Stimulated activated CD8-positive, alpha-beta memory T cell treated with anti-CD3 and anti-CD28 coated beads, Interleukin-4, amount 100 ng/mL, for 4 hours (primary cell): ENCODE results near the gene MAP1LC3B.
"Not testable (repeated sequence)": the region's sequence is repeated elsewhere in the genome, so short reads cannot be mapped to it uniquely, and the experiment has no call there.

ENCODE experiments used
- DNase-seq, 2 donors: peaks; one replicate each; pipeline ENCODE4 v3.0.0-alpha.2; 2020; ENCODE audit warnings: low read depth in 2 of 2, low spot score in 1 of 2

The MAP1LC3B gene

DNA sequence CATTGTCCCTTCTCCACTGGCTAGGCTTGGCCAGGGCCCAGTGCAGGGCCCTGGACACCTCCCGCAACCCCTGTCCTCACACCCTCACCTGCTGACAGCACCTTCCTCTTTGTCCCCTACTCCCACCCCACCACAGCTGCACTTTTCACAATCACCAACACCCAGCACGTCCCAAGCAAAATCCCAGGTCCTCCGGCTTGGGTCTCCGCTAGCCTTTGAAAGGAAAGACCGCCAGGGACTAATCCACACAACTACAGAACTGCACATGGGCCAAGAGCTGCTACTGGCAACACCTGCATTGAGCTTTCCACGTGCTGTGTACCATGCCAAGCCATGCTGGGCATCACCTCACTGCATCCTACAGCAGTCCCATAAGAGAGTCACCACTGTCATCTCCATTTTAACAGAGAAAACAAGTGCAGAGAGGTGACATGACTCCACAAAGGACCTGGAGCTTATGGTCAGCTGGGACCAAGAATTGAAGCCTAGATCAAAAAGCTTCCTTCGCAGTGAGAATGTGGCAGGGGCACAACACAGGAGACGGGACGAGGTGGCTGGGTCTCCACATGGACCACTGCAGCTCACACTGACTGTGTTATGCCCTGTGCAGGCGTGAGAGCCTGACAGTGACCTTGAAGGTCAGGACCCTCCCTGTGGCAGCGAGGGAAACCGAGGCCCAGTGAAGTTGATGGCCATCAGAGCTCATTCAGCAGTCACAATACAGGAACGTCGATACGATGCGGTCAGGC is 31.1 kb upstream of the MAP1LC3B start:
- no peak for DNase-seq

DNA sequence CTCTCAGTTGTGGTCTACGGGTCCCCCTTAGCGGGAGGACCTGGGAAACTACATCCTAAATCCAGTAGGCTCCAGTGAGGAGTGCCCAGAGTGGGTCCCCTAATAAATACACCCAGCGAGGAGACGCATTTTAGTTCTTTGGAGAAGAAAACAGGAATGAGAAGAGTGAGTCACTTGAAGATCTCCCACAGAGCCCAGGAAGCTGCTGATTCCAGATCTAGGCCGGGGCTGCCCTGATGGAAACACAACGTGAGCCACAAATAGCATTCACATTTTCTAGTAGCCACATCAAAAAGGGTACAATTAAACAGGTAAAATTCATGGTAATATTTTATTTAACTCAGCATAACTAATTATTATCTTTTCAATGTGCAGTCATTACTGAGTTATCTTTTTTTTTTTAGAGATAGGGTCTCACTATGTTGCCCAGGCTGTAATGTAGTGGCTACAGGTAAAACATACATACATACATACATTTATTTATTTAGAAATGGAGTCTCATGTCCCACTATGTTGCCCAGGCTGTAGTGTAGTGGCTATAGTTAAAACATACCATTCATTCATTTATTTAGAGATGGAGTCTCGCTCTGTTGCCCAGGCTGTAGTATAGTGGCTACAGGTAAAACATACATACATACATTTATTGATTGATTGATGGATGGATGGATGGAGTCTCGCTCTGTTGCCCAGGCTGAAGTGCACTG is 30.1 kb upstream of the MAP1LC3B start:
- DNase-seq: no peak

DNA sequence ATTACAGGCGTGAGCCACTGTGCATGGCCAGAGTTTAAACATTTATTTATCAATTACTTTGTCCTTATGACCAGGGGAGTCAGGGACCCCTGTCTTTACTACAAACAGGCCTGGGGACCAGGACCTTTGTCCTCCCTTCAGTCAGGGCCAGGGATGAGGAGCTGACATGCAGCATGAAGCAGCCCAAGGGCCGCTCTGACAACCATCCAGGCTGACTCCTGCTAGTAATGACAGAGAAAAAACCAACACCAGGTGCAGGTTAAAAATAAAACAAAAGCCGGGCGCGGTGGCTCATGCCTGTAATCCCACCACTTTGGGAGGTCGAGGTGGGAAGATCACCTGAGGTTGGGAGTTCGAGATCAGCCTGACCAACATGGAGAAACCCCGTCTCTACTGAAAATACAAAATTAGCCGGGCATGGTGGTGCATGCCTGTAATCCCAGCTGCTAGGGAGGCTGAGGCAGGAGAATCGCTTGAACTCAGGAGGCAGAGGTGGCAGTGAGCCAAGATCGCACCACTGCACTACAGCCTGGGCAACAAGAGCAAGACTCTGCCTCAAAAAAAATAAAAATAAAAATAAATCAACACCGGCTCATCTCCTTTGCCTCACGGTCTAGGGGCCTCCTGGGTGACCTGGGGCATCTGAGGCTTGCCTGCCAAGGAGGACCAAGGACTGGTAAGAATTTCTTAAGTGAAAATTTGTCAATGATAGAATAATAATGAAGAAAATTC is 29.1 kb upstream of the MAP1LC3B start:
- not testable (repeated sequence) for DNase-seq

DNA sequence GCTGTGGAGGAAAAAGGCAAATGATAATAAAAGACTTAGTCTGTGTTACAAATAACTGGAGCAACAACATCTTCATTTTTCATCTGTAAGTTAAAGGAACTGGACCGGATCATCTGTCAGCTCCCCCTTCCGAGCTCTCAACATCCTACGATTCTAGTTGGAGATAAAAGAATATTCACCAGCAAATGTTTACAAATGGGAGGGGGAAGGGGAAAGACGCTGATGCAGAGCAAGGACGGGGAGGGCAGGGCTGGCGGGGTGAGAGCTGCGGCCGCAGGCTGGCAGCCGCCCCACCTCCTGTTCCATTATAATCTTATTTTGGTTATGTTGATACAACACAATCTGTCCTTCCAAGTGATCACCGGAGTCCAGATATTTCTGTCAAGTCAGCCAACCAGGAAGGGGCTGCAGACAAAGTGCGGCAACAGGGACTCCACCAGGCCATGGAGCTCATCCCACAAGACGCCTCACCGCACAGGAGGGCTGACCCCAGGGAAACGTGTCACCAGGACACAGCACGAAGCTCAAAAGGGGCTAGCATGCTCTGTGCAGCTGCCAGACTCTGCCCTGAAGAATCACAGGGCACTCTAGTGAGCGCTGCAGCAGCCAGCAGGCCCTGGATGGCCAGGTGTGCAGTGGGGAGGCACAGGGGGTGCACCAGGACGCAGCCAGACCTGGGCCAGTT is 28.2 kb upstream of the MAP1LC3B start:
- DNase-seq: no peak

DNA sequence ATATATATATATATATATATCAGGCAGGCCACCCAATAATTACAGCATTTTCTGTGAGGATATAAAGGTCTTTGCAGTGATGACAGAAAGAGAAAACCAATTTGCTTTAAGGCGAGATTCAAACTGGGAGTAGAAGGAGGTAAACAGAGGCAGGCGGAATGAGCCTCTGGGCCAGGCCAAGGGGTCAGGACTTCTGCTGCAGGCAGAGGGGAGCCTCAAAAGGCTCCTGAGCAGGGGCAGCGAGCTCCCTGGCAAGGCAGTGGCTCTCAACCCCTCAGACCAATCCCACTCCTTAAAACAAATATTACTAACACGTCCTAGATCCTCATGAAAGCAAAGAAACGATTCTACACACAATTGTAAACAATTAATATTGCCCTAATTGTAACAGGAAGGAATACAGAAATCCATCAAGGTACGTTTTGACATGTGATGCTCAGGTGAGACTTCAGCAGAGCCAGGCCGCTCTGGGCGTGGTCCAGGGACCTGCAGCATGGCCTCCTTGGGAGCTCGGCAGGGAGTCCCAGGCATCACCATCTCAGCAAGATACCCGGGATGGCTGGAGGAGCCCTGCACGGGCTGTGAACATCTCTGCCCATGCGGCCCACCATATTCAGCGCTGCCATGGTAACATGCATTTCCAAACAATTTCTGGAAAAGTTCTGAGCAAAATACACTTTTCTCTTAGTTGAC is 27.0 kb upstream of the MAP1LC3B start:
- no peak for DNase-seq

DNA sequence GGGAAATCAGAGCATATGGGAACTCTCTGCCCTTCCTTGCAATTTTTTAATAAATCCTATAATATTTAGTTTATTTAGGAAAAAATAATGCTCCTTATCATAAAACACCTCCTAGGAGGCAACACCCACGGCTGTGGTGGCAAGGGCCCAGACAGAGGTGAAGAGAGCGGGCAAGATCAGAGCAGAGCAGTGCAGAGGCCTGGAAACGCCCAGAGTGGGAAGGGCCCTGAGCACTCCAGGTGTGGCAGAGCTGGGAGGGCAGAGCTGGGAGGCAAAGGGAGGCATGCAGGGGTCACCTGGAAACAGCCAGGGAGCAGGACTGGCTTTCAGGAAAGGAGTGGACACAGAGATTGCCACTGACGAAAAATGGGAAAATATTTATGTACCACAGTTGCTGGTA is 25.8 kb upstream of the MAP1LC3B start:
- DNase-seq: no peak

DNA sequence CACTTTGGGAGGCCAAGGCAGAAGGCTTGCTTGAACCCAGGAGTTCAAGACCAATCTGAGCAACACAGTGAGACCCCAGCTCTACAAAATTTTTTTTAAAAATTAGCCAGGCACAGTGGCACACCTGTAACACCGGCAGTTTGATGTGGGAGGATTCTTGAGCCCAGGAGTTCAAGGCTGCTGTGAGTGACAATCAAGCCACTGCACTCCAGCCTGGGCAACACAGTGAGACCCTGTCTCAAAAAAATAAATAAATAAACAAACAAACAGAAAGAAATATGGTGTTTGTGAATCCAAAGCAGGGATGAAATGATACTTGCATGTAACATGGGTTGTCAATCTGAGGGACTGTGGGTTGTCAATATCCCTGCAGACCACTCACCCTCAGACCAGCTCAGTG is 25.2 kb upstream of the MAP1LC3B start:
- DNase-seq: no peak

DNA sequence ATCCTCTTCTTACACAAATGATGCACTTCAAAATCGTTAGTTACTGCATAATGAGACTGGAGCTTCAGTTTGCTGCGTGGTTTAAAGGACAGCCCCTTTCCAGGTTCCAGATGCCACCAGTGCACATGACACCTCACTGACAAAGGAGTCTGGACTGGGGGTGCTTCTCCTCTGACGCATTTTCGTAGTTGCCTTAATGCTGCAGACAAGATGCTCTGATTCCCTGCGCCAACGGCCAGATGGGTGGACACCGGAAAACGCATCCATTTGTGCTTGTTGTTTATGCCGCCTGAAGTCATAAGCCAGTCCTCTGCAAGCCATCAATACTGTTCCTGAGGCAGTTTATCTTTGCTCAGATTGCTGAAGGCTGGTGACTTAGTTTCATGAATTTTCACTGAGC is 24.6 kb upstream of the MAP1LC3B start:
- no peak for DNase-seq

DNA sequence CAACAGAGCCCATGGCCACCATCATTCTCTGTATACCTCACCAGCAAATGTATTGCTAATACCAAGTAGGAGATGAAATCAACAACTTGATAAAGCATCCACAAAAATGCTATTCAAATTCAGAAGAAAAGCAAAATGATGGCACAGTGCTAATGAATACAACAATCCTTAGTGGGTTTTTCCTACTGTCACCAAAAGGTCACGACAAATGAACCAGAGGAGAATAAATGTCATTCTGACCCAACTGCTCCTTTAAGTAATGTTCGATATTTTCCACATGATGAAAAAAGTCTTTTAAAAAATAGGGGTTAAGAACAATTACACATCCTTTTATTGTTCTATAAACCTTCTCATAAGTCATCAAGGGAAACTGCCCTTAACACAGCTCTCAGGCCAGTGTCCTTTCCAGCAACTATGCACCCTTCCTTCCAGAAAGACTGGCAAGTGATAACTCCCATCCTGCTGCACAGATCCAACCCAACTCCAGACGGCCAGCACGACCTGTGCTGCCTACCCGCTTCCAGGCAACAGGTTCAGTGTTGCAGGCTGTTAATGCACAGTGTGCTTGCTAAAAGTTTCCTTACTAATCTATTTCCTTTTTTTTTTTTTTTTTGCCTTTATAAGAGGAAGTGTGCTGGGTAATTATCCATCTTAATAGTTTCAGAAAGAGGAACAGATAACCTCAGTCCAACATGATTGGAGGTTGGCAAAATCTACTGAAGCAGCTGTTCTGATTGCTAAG is 23.9 kb upstream of the MAP1LC3B start:
- DNase-seq: no peak

DNA sequence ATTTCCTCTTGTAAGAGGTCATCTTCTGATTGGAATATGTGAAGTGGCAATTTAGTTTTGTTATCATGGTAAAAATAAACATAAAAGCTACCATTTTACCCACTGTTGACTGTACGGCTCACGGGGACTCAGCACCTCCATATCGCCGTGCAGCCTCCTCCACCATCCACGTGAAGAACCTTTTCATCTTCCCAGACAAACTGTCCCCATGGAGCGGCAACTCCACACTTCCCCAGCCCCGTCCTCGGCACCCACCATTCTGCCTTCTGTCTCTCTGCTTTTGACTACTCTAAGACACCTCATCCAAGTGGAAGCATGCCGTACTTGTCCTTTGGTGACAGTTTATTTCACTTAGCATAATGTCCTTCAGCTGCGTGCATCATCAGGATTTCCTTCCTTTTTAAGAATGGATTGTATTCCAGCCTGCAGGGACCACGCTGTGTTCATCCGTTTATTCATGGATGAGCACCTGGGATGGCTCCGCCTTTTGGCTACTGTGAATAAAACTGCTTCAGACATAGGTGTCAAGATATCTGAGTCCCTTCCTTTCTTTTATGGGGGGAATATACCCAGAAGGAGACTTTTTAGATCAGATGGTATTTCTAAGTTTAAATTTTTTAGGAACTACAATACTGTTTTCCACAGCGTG is 22.9 kb upstream of the MAP1LC3B start:
- no peak for DNase-seq

DNA sequence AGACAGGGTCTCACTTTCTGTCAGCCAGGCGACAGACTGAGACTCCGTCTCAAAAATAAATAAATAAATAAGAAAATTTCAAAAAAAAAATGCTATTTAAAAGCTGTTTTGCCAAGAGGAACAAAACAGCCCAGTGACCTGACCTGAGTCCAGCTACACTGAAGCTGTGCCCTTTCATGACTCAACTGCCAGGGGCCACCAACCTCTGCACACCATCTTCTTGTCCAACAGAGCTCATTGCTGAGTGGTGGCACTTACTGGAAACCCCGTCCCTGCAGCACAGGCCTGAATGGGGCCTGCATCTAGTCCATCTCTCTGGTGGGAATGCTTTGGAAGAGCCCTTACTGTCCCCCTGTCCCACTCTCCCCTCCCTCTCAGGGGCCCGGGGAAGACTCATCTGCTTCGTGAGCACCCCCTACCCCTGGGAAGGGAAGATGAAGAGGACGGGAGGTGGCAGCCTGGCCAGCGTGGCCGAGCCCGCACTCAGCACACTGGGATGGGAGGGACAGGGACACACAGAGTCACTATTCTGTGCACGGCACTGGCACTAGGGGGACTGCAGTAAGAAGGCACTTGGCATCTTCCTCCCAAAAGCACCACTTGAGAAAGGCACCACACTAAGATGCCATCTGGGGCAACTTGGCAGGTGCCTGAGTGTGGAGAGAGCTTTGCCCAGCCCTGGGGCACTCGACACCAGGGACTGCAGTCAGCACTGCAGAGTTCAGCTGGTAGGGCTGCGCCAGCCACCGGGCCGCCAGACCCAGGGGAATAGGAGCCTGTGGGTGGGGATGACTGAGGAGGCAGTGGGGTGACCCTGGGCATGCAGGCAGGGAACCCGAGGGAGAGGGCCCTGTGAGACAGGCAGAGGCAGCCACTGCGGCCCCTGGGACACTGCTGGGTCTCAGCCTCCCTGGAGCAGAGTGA is 22.1 kb upstream of the MAP1LC3B start:
- DNase-seq: no peak

DNA sequence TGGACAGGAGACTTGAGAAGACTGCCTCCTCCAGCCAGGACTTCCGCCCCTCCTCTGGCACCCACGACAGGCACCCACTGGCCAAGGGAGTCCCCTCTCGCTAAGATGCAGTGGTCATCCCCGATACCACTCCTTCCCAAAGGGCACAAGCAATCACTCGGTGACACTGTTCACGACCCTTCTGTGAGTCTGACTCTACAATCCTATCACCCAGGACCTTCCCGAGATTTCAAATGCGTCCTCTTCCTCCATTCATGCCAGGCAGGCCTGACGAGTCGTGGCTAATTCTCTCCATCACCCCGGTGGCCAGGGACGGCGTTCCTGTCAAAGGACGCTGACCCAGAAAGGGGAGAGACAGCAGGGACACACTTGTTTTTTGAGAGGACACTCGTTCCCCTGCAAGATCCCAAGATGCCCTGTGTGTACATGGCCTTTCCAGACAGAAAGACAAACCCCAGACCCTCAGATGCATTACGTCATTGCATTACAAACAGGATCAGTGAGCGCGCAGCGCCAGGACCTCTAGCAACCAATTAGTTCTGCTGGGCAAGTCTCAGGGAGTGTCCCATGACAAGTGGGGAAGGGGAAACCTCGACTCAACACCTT is 20.8 kb upstream of the MAP1LC3B start:
- no peak for DNase-seq

DNA sequence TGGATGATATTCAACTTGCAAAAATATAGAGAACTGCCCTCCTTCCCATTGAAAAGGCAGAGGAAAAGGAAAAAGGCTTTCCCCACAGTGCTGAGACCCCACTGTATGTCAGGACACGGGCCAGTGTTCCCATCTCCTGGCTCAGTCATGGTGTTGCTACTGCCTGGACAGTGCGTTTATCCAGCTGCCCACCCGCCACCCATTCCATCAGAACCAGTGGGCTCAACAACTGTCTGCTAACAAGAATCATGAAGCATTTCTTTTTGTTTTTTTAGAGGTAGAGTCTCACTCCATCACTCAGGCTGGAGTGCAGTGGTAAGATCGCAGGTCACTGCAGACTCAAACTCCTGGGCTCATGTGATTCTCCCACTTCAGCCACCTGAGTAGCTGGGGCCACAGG is 19.8 kb upstream of the MAP1LC3B start:
- DNase-seq: no peak

DNA sequence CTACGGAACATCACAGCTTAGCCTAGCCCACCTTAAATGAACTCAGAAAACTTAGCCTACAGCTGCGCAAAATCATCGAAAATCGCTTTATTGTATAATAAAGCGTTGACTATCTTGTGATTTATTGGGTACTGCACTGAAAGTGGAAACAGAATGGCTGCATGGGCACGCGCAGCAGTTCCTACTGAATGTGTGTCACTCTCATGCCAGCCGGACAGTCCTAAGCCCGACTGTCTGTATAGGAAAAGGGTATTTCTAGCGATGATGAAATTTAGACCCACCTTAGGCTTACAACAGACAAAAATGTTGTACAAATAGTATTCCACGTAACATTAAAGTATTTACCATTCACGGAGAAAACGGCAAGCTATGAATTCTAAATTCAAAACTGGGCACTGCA is 17.8 kb upstream of the MAP1LC3B start:
- DNase-seq: no peak

DNA sequence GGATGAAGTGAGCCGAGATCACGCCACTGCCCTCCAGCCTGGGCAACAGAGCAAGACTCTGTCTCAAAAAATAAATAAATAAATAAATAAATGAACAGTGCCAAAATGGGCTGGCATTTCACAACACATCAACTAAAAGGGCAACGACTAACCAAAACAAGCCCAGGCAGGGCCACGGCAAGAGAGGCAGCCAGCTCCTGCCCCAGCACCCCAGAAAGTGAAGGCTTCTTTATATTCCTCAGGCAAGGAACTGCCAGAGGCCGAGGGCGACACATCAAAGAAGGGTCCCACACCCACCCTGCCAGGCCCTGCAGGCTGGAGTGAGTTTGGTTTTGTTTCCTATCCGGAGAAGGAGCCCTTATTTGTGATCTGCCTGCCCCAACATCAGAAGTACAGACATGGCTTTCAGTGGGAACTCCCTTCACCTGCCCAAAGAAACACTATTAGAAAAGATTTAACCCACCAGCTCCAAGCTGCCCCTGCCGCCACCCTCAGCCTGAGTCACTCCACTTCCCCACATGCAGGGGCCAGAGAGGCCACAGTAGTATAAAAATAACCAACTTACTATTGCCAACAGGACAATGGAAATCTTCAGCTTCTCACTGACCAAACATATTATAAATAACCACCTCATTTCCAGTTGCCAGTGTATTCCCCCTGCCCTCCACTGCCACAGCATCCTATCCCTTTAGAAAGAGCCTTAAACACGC is 16.6 kb upstream of the MAP1LC3B start:
- no peak for DNase-seq

DNA sequence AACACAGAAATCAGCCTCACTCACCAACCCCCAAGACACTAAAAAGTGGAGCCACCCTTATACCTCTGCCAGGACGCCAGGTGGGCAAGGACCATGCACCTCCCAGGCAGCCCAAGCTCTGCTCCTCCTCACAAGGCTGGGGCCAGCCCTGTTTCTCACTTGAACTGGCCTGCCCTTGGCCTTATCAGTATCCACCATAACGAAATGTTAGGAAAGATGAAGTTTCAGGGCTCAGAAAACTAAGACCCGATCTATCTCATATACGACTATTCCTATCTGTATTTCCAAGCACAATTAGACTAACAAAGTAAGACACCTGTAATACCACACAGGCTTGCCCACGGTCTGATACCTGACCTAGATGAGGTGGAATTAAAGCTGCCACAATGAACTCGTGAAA is 15.5 kb upstream of the MAP1LC3B start:
- no peak for DNase-seq

DNA sequence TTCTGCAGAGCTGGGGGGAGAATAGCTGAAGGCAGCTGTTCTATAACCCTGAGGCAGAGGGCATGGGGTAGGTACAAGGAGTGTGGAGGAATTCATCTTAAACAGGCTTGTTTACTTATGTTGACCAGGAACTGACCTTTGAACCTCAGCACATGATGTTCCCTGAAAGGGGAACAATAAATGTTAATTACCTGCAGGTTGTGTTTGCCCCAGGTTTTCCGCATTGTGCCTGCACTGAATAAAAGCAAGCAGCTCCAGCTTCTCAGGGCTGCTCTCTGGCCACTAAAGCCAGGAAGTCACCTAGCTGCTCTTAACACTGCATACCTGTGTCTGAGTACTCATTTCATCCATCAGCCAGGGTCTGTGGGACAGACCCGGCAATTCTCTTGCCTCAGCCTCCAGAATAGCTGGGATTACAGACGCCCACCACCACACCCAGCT is 12.8 kb upstream of the MAP1LC3B start:
- not testable (repeated sequence) for DNase-seq

DNA sequence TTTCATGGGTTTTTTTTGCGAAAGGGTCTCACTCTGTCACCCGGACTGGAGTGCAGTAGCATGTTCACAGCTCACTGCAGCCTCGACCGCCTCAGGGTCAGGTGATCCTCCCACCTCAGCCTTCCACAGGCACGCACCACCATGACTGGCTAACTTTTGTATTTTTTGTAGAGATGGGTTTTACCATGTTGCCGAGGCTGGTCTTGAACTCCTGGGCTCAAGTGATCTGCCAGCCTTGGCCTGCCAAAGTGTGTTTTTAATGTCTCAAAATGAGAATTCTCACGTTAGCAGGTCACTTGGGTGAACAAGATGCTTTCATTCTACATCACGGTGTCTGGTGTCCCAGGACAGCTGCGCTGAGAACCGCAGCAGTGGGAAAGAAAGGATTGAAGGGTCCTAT is 11.7 kb upstream of the MAP1LC3B start:
- no peak for DNase-seq
